Astrocyte of the spinal cord (primary cell): ENCODE results near the gene TXNDC16.

Experiments used
- DNase-seq: peaks from one replicate; pipeline ENCODE4 v3.0.0; 2011; ENCODE audit warnings: low read depth, low spot score
- H3K4me3 ChIP-seq: 2 replicates; pipeline ENCODE4 v1.5.1; 2011; ENCODE audit warnings: low read depth, mild to moderate bottlenecking, low read length, moderate library complexity
- in situ Hi-C: cut with HindIII; loops from 2 replicates; pipeline ENCODE4 v1.10.0; 2017; ENCODE audit warnings: low sequenced_read_pairs
- TF ChIP-seq, protein P1 (sequence below): IDR thresholded peaks from 2 replicates; pipeline ENCODE4 v1.5.1; 2012; ENCODE audit warnings: low read depth, mild to moderate bottlenecking, low read length, inconsistent platforms

Gene TXNDC16

DNA sequence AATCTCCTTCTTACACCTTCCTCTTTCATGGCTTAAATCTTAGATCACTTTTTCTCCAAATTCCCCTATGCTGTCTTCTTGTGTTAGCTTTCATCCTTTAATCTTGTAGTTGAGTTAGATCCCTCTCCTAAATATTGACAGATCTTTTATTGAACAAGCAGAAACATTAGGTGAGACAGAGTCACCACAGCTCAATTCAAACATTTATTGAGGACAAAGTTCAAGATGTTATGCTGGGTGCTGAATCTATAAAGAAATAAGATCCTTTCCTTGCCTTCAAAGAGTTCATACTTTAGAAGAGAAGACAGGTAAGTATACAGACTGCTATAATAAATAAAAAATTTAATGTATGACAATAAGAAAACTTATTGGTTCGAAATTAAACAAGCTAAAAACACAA lies 109.7 kb downstream of the TXNDC16 start:
- no peak for DNase-seq
- TF ChIP-seq, protein P1, sequence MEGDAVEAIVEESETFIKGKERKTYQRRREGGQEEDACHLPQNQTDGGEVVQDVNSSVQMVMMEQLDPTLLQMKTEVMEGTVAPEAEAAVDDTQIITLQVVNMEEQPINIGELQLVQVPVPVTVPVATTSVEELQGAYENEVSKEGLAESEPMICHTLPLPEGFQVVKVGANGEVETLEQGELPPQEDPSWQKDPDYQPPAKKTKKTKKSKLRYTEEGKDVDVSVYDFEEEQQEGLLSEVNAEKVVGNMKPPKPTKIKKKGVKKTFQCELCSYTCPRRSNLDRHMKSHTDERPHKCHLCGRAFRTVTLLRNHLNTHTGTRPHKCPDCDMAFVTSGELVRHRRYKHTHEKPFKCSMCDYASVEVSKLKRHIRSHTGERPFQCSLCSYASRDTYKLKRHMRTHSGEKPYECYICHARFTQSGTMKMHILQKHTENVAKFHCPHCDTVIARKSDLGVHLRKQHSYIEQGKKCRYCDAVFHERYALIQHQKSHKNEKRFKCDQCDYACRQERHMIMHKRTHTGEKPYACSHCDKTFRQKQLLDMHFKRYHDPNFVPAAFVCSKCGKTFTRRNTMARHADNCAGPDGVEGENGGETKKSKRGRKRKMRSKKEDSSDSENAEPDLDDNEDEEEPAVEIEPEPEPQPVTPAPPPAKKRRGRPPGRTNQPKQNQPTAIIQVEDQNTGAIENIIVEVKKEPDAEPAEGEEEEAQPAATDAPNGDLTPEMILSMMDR: no peak
- in situ Hi-C loops: no loop called here
- no peak overlapping the region for H3K4me3 ChIP-seq

DNA sequence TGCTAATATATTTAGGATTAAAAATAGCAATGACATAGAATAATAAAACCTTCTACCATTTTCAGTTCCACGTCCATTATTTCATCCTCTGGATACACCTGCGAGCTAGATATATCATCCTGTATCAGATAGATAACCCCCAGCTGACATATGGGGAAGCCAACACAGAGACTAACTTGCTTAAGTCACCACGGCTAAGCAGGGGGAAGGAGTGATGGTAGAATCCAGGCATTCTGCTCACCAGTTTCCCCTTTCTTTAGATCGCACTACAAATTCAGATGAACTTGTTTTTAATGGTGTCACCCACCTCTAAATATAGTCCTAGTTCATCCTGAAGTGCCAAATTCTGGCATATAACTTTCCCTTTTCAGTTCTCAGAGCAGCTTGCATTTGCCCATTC lies 110.1 kb downstream of the TXNDC16 start:
- H3K4me3 ChIP-seq: no peak overlapping the region
- in situ Hi-C loops: no loop called here
- no peak for DNase-seq
- TF ChIP-seq, protein P1: no peak

DNA sequence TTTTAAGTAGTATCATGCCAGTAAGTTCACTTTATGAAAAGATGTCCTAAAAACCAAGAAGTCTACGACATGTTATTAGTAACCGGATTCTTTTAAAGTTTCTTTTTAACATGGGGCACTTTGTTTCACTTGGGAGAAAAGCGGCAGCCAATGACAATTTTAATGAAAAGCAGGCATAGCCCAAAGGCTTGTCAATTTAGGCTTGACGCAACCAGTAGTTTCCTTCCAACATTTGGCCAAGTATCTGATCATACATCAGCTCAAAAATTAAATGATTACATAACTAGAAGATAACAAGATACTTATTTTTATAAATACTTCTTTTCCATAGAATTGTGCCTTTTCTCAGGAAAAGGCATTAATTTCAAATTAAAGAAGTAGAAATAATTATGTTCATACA lies 112.8 kb downstream of the TXNDC16 start:
- in situ Hi-C loops: no loop called here
- no peak for DNase-seq
- H3K4me3 ChIP-seq: no peak overlapping the region
- TF ChIP-seq, protein P1: no peak

DNA sequence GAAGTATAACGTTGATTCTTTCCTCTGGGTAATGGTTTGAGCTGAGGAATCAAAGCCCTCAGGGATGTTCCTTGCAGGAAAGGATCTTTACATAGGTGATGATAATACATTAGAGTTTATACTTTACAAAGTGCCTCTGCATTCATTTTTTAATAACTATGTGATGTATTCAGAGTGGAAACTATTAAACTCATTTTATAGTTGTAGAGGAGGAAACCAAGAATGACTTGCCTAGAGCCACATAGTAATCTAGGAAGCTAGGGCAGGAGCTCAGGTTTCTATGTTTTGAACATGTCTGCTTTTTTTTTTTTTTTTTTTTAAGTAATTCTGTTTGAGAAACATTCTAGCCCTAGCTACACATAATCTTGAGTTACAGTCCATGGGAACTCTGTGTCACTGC lies 117.3 kb downstream of the TXNDC16 start:
- in situ Hi-C loops: no loop called here
- DNase-seq: no peak
- TF ChIP-seq, protein P1: no peak
- no peak overlapping the region for H3K4me3 ChIP-seq

DNA sequence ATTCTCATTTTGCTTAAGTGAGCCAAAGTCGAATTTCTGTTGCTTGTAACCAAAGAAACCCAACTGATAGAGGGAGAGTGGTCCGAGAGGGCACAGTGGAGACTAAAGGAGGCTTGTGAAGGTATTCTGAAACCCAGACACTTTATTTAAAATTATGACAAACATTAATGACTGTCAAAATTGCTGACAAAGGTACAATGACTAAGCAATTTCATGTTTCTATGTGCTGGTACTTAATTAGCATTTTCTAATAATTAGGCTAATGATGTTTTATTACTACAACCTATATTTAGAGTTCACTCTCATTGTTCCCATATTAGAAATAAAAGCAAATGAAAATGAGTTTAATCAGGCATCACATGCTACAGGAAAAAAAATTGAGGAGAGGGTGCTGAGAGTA lies 121.8 kb downstream of the TXNDC16 start:
- DNase-seq: no peak
- no peak overlapping the region for H3K4me3 ChIP-seq
- in situ Hi-C loops: no loop called here
- TF ChIP-seq, protein P1: no peak

DNA sequence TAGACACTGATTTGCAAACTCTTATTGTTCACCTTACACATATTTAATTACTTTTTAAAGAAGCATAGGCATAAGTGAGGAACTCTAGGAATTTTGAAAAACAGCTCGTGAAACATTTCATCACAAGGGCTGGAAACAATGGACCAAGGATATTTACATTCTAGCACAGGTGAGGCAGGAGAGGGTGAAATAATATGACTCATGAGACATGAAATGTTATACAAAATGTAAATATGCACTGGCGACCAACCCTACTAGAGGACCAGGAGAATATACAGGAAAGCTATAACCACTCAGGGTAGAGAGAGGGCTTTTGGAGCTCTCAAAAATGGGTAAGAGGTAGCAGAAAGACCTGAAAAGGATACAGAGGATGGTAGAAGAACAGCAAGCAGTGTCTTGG lies 122.9 kb downstream of the TXNDC16 start:
- H3K4me3 ChIP-seq: no peak overlapping the region
- TF ChIP-seq, protein P1: no peak
- no peak for DNase-seq
- in situ Hi-C loops: no loop called here

DNA sequence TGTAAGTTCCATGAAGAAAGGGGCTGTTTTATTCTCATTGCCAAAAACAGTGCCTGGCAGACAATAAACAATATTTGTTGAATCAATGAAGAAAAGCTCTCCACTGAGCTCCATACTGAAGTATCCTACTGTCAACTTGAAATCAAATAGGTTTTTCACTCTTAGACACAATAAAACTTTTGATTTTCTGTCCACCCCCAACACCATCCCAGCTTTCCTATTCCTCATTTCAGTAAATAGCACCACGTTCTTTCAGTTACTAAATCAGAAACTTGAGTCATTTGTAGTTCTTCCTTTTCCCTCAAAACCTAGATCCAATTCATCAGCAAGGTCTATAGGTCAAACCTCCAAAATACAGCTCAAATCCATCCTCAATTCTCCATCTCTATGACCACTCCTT lies 124.8 kb downstream of the TXNDC16 start:
- no peak overlapping the region for H3K4me3 ChIP-seq
- in situ Hi-C loops: no loop called here
- no peak for DNase-seq
- TF ChIP-seq, protein P1: no peak
